ENCODE measurements around the gene CDC37.
"Not testable (repeated sequence)": the region's sequence is repeated elsewhere in the genome, so short reads cannot be mapped to it uniquely, and the experiment has no call there.

The CDC37 gene

DNA sequence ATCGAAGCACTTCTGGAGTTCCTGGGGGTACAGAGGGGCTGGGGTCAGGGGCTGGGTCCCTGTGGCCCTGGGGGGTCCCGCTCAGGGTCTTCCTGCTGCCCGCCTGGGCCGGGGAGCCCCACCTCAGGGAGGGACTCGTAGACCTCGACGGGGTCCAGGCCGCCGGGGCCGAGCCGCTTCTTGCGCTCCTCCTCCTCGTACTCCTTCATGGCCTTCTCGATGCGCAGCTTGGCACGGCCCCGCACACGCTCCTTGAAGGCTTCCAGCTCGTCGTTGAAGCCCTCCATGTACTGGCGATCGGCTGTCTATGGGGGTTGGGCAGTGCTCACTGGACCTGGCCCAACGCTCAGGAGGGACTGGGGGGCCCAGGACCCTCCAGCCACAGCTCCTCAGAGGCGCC, 10.2 kb downstream of the CDC37 start:
- no peak for DNase-seq (ENCODE audit: low spot score)

DNA sequence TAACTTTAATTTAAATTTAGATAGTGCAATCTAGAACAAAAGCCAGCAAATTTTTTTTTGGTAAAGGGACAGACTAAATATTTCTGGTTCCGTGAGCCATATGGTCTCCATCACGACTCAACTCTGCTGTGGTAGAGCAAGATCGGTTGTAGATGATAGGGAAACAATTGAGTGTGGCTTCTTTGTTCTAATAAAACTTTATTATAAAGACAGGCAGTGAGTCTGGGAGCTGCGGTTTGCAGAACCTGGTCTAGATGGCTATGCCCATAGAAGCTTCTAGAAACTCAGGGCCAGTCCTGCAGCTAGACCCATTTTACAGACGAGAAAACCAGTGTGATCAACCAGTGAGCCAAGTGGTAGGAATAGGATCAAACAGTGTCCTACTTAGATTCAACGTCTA, 11.2 kb downstream of the CDC37 start:
- DNase-seq (ENCODE audit: low spot score), result no peak

GRCh38 chr19:10390652-10391286, 12.6 kb downstream of the CDC37 start:
- DNase-seq (ENCODE audit: low spot score), result peak; percentile 75

- no peak for DNase-seq (ENCODE audit: low spot score)
Measured at GRCh38 chr19:10389863-10390262, 13.5 kb downstream of the CDC37 start.

GRCh38 chr19:10388957-10389356, 14.4 kb downstream of the CDC37 start:
- DNase-seq (ENCODE audit: low spot score), result peak; percentile 85

GRCh38 chr19:10384580-10384979, 18.8 kb downstream of the CDC37 start:
- DNase-seq (ENCODE audit: low spot score), result no peak

GRCh38 chr19:10383223-10383499, 20.2 kb downstream of the CDC37 start:
- not testable (repeated sequence) for DNase-seq (ENCODE audit: low spot score)

DNA sequence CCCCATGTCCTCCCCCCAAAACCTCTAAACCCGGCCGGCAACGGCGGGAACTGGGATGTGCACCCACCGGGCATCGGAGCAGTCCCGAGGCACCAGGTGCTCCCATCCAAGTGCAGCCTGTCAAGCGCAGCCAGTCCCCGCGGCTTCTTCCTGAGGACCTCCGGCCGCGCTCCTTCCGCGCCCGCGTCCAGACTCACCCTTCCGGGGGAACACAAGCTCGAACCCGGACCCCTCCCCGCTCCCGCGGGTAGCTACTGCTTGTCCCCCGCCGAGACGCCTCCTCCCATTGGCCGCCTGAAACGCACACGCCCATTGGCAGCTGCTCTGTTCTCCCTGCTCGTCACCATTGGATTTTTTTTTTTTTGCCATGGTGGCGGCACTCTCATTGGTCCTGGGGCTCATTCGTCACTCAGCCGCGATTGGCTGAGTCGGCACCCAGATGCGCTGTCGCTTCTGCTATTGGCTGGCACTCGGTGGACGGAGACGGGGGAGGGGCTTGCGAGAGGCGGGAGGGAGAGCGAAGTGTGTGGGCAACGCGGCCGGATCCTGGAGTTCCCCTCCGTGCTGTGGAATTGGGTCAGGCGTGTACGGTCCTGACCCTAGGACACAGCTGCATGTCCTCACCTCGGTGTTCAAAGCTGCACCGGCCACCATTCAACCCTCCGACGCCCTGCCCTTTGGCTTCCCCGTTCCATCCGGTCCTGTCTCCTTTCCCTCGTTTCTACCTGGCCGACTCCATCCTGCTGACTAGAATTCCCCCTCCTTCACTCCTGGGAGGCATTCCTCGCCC, 22.8 kb downstream of the CDC37 start, which contains the start of gene TYK2:
TSS of gene TYK2 (minus strand) at position 260 of the 790 bp plus-strand sequence. CDS start 2,166 bp downstream, outside the sequence.
- DNase-seq (ENCODE audit: low spot score), result peak; percentile 99

DNA sequence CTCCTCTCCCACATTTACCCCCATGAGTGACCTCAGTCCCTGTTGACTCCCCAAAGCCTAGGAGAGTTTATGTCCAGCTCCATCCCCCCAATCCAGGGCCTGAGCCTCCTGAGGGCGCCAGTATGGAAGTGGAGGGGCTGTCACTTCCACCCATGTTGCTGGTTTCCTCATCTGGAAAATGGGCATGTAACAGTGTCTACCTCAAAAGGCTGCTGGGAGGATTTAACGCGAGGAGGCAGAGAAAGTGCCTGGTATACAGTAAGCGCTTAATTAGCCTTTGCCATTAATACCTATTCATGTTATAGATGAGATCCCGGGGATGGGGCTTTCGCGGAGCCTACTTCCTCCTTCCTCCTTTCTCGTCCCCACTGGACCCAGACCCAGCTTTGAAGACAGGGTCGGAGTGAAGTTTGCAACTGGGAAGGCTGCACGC, 23.4 kb downstream of the CDC37 start:
- peak; percentile 16 for DNase-seq (ENCODE audit: low spot score)

- no peak for DNase-seq (ENCODE audit: low spot score)
Measured at GRCh38 chr19:10378124-10378523, 25.2 kb downstream of the CDC37 start.

GRCh38 chr19:10377140-10377640, 26.2 kb downstream of the CDC37 start:
- not testable (repeated sequence) for DNase-seq (ENCODE audit: low spot score)

- no peak for DNase-seq (ENCODE audit: low spot score)
Measured at GRCh38 chr19:10374931-10375330, 28.4 kb downstream of the CDC37 start.

DNA sequence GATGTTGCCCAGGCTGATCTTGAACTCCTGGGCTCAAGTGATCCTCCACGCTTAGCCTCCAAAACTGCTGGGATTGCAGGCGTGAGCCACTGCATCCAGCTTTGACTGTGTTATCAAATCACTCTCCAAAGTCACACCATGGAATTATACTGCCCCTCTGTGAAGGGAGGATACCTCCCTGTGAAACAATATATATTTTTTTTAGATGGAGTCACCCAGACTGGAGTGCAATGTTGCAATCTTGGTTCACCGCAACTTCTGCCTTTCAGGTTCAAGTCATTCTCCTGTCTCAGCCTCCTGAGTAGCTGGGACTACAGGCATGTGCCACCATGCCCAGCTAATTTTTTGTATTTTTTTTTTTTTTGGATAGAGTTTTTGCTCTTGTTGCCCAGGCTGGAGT, 30.7 kb downstream of the CDC37 start:
- no peak for DNase-seq (ENCODE audit: low spot score)

GRCh38 chr19:10368101-10368803, 35.1 kb downstream of the CDC37 start:
- DNase-seq (ENCODE audit: low spot score), result no peak

- DNase-seq (ENCODE audit: low spot score), result not testable (repeated sequence)
Measured at GRCh38 chr19:10366950-10367512, 36.3 kb downstream of the CDC37 start.

GRCh38 chr19:10365518-10365917, 37.8 kb downstream of the CDC37 start:
- DNase-seq (ENCODE audit: low spot score), result no peak

DNA sequence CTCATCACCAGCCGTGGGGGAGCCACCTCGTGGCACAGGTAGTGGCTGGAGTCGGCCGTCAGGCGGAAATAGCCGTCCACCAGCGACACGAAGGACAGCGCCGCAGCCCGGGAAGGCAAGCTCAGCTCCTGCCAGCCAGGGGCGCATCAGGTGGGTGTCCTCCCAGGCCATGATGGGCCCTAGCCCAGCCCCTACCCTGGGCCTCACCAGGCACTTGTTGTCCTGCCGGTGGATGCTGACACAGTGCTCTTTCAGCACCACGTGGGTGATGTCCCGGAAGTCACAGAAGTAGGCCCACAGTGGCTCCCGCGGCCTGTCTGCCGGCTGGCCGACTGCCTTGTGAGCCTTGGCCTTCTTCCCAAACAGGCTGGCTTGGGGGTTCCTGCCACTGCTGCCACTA, 38.7 kb downstream of the CDC37 start:
- DNase-seq (ENCODE audit: low spot score), result no peak

- peak; percentile 87 for DNase-seq (ENCODE audit: low spot score)
Measured at GRCh38 chr19:10363789-10364281, 39.5 kb downstream of the CDC37 start.

DNA sequence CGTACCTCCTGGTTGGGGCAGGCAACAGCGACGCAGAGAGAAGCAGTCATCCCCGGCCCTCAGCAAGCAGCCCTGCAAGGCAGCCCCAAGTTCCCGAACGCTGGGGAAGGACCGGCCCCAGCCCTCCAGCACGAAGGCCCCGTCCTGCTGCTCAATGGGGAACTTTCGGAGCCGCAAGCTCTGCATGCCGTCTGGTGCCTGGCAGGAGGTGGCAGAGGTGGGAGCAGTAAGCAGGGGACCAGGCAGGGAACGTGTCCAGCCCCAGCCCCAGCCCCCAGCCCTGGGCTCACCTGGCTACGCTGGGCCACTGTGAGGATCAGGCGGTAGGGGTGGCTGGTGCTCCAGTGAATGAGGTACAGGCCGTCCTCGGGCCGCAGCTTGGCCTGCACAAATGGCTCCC, 41.1 kb downstream of the CDC37 start:
- no peak for DNase-seq (ENCODE audit: low spot score)

DNA sequence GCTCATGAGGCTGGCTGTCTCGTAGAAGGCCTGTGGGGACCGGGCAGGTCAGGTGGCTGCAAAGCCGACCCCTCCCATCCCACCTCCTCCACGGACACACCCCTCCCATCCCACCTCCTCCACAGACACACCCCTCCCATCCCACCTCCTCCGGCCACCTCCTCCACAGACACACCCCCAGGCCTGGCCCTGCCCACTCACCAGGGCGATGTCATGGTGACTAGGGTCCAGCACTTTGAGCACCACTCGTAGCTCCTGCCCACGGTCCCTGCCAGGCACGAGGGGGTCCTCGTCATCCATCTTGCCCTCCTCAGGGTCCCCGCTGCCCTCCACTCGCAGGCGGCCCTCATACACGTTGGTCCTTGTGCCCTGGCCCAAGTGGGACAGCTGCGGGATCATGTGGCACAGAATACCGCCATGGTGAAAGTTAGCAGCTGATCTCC, 41.8 kb downstream of the CDC37 start:
- DNase-seq (ENCODE audit: low spot score), result no peak

DNA sequence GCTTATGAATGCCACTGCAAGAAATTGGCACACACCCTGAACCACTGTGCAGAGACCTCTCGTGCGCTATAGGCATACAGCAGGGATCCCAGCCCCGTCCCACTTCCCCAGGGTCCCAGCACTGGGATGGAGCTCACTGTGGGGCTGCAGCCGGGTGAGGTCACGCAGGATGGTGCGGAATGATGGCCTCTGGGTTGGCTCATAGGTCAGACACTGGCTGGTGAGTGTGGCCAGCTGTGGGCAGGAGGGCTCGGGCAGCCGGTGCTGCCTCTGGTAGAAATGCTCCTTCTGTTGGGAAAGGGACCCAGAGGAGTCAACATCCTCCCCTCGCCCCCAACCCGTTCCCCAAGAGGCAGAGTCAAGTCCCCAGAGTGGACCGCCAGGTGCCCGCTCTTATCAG, 46.9 kb downstream of the CDC37 start:
- DNase-seq (ENCODE audit: low spot score), result no peak

DNA sequence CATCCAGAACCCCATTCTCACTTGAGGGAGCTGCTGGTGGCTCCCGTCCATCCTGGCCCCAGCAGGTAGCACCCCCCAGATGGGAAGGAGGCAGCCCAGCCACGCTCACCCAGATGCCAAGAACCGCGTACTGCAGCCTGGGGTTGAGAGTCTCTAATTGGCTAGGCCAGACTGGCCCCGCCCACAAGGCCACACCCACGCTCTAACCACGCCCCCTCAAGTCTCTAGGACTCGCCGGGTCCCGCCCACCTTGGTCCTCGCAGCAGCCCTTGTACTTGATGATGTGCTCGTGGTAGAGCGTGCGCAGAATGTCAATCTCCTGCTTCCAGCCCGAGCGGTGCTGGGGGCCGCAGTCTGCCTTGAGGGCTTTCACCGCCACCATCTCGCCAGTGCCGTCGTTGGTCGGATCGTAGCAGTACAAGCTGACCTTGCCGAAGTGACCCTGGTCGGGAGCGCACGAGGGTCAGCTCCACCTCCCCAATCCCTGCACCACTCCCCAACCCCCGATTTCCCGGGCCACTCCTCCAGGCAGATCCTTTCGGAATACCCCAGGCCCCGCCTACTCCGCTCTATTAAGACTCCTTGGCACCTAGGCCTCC, 49.5 kb downstream of the CDC37 start:
- DNase-seq (ENCODE audit: low spot score), result peak; percentile 50
